ENCODE data around the gene SLC52A3.
A peak's percentile ranks its signal among the peaks of the same experiment; 100 is the strongest.

SLC52A3 gene

GRCh38 chr20:766906-767305 lies 1.4 kb downstream of the SLC52A3 start:
- no peak for DNase-seq (ENCODE audit: low read depth in 2 of 2)

GRCh38 chr20:764255-764654 lies 4.0 kb downstream of the SLC52A3 start:
- DNase-seq (ENCODE audit: low read depth in 2 of 2) = no peak

- DNase-seq (ENCODE audit: low read depth in 2 of 2) = no peak
Observed at GRCh38 chr20:761418-762381, 6.6 kb downstream of the SLC52A3 start.

GRCh38 chr20:760751-761417 lies 7.4 kb downstream of the SLC52A3 start:
- peak in 1 of 2 donors; percentile 25 for DNase-seq (ENCODE audit: low read depth in 2 of 2)

- no peak for DNase-seq (ENCODE audit: low read depth in 2 of 2)
Observed at GRCh38 chr20:757506-757905, 10.8 kb downstream of the SLC52A3 start.

- no peak for DNase-seq (ENCODE audit: low read depth in 2 of 2)
Observed at GRCh38 chr20:755941-756340, 12.4 kb downstream of the SLC52A3 start.

- no peak for DNase-seq (ENCODE audit: low read depth in 2 of 2)
Observed at GRCh38 chr20:754904-755303, 13.4 kb downstream of the SLC52A3 start.

GRCh38 chr20:753897-754635 lies 14.2 kb downstream of the SLC52A3 start:
- DNase-seq (ENCODE audit: low read depth in 2 of 2) = no peak

GRCh38 chr20:753136-753535 lies 15.2 kb downstream of the SLC52A3 start:
- no peak for DNase-seq (ENCODE audit: low read depth in 2 of 2)

GRCh38 chr20:752291-752690 lies 16.0 kb downstream of the SLC52A3 start:
- no peak for DNase-seq (ENCODE audit: low read depth in 2 of 2)

- no peak for DNase-seq (ENCODE audit: low read depth in 2 of 2)
Observed at GRCh38 chr20:751761-752160, 16.5 kb downstream of the SLC52A3 start.

- no peak for DNase-seq (ENCODE audit: low read depth in 2 of 2)
Observed at GRCh38 chr20:750801-751200, 17.5 kb downstream of the SLC52A3 start.

GRCh38 chr20:745683-746301 lies 22.5 kb downstream of the SLC52A3 start:
- DNase-seq (ENCODE audit: low read depth in 2 of 2) = no peak

- DNase-seq (ENCODE audit: low read depth in 2 of 2) = no peak
Observed at GRCh38 chr20:742156-742555, 26.1 kb downstream of the SLC52A3 start.

GRCh38 chr20:741620-742019 lies 26.7 kb downstream of the SLC52A3 start:
- no peak for DNase-seq (ENCODE audit: low read depth in 2 of 2)

- no peak for DNase-seq (ENCODE audit: low read depth in 2 of 2)
Observed at GRCh38 chr20:740162-740561, 28.1 kb downstream of the SLC52A3 start.

- DNase-seq (ENCODE audit: low read depth in 2 of 2) = no peak
Observed at GRCh38 chr20:739736-740135, 28.6 kb downstream of the SLC52A3 start.

- no peak for DNase-seq (ENCODE audit: low read depth in 2 of 2)
Observed at GRCh38 chr20:733861-734260, 34.4 kb downstream of the SLC52A3 start.

- DNase-seq (ENCODE audit: low read depth in 2 of 2) = no peak
Observed at GRCh38 chr20:732727-733126, 35.6 kb downstream of the SLC52A3 start.

GRCh38 chr20:731891-732560 lies 36.3 kb downstream of the SLC52A3 start:
- no peak for DNase-seq (ENCODE audit: low read depth in 2 of 2)

GRCh38 chr20:730005-730404 lies 38.3 kb downstream of the SLC52A3 start:
- DNase-seq (ENCODE audit: low read depth in 2 of 2) = no peak
